Natural killer cell (primary cell): ENCODE results near the gene WFDC8. TPM values are rescaled to one million over a fixed set of nuclear protein-coding genes. Genes with fewer than 3 reads are reported as not detected.

Source experiments
- ATAC-seq, 3 donors: fragments of 150-1000 bp in 2 of 3; fragments of 200-7000 bp in 1 of 3; cut with Tn5 transposase; 1 replicate in 1 of 3; 2 replicates in 2 of 3; pipeline ENCODE4 v1.10.0; 2021; ENCODE audit warnings: mild to moderate bottlenecking in 2 of 3, moderate library complexity in 2 of 3
- DNase-seq, 2 donors: peaks; one replicate each; pipeline versions ENCODE4 v3.0.0 to v3.0.0-alpha.2; 2013 to 2021; ENCODE audit warnings: mixed read lengths in 1 of 2
- H3K27ac ChIP-seq: one replicate; pipeline ENCODE4 v1.5.1; 2013; ENCODE audit warnings: mild to moderate bottlenecking, low read length
- H3K27me3 ChIP-seq: one replicate; pipeline ENCODE4 v1.6.1; 2013; ENCODE audit warnings: low read length; ENCODE audit not compliant: control insufficient read depth, insufficient read depth
- H3K36me3 ChIP-seq: one replicate; pipeline ENCODE4 v1.6.1; 2013; ENCODE audit warnings: low read length; ENCODE audit not compliant: control insufficient read depth, insufficient read depth
- H3K4me1 ChIP-seq: one replicate; pipeline ENCODE4 v1.6.1; 2013; ENCODE audit warnings: low read length; ENCODE audit not compliant: control insufficient read depth, insufficient read depth
- H3K4me3 ChIP-seq: one replicate; pipeline ENCODE4 v1.5.1; 2013; ENCODE audit warnings: low read length
- H3K9me3 ChIP-seq: one replicate; pipeline ENCODE4 v1.6.1; 2013; ENCODE audit warnings: low read length; ENCODE audit not compliant: control insufficient read depth, insufficient read depth
- H3K27ac Mint-ChIP-seq, 2 donors: one replicate each; pipeline ENCODE4 v1.8.0; 2022; ENCODE audit warnings: mild to moderate bottlenecking in 2 of 2, mixed read lengths in 2 of 2, moderate library complexity in 1 of 2
- H3K27me3 Mint-ChIP-seq, 2 donors: one replicate each; pipeline ENCODE4 v1.8.0; 2022; ENCODE audit warnings: low read depth in 2 of 2, mixed read lengths in 2 of 2
- H3K36me3 Mint-ChIP-seq: one replicate; pipeline ENCODE4 v1.8.0; 2022; ENCODE audit warnings: mixed read lengths
- H3K4me1 Mint-ChIP-seq, 2 donors: one replicate each; pipeline ENCODE4 v1.8.0; 2022; ENCODE audit warnings: mixed read lengths in 2 of 2
- H3K4me3 Mint-ChIP-seq: one replicate; pipeline ENCODE4 v1.8.0; 2022; ENCODE audit warnings: mild to moderate bottlenecking, moderate library complexity, mixed read lengths
- H3K9me3 Mint-ChIP-seq, 2 donors: one replicate each; pipeline ENCODE4 v1.8.0; 2022; ENCODE audit warnings: mixed read lengths in 2 of 2
- CTCF ChIP-seq: fragments of 200-600 bp; IDR thresholded peaks from one replicate; pipeline ENCODE4 v1.8.0; 2022; ENCODE audit warnings: antibody characterized with exemption
- WGBS: methylation state at CpG from one replicate; pipeline ENCODE4 v1.1.7; 2013; ENCODE audit warnings: missing lambda C conversion rate; ENCODE audit not compliant: insufficient coverage; 5-methylcytosine and 5-hydroxymethylcytosine counted together
- intact Hi-C: fragments of 100-400 bp; cut with micrococcal nuclease; formaldehyde crosslinking; loops from one replicate; pipeline ENCODE4 v1.14.2; 2022
- total RNA-seq, 4 donors: library from RNA; stranded (reverse); fragments of 120-200 nt in 1 of 4; gene quantifications; one replicate each; pipeline versions ENCODE4 v1.2.3 to v1.2.4, GENCODE V29; 2013 to 2022

WFDC8 gene
- total RNA-seq, 3 donors from 2014 or later (not counting 1 experiment from before 2014, with no cell fraction given) = not detected

- ATAC-seq (no peak), DNase-seq (no peak)
- Histone ChIP-seq H3K36me3 (no peaks in the 10 kb centered on the region), H3K4me3 (no peak overlapping the region), H3K4me1 (no peaks in the 10 kb centered on the region), H3K9me3 (no peaks in the 10 kb centered on the region), H3K27ac (no peak overlapping the region), H3K27me3 (no peaks in the 10 kb centered on the region)
- H3K36me3 Mint-ChIP-seq = no peaks in the 10 kb centered on the region
- no peak overlapping the region for H3K27ac Mint-ChIP-seq
- no peaks in the 10 kb centered on the region for H3K4me1 Mint-ChIP-seq
- no peak overlapping the region for H3K4me3 Mint-ChIP-seq
- peaks cover 9 to 11% of the 10 kb centered on the region in 2 donors for H3K27me3 Mint-ChIP-seq
- no peak for TF ChIP-seq CTCF
- 76% methylated on average over 1 of the region's 1 CpG for WGBS
- H3K9me3 Mint-ChIP-seq = peaks cover 0 to 1% of the 10 kb centered on the region in 2 donors
- intact Hi-C loops = no loop called here
These were observed 23.9 kb downstream of the WFDC8 start for GRCh38 chr20:45555198-45555597.

- no peaks in the 10 kb centered on the region for H3K36me3 Mint-ChIP-seq
- Histone ChIP-seq H3K36me3 (no peaks in the 10 kb centered on the region), H3K4me1 (no peaks in the 10 kb centered on the region), H3K27me3 (no peaks in the 10 kb centered on the region), H3K9me3 (no peaks in the 10 kb centered on the region), H3K4me3 (no peak overlapping the region), H3K27ac (no peak overlapping the region)
- intact Hi-C loops = no loop called here
- no peaks in the 10 kb centered on the region for H3K4me1 Mint-ChIP-seq
- H3K27ac Mint-ChIP-seq = no peak overlapping the region
- DNase-seq (no peak), ATAC-seq (no peak)
- H3K27me3 Mint-ChIP-seq = peaks cover 0 to 19% of the 10 kb centered on the region in 2 donors
- H3K9me3 Mint-ChIP-seq = peaks cover 0 to 2% of the 10 kb centered on the region in 2 donors
- no peak overlapping the region for H3K4me3 Mint-ChIP-seq
- 82% methylated on average over 2 of the region's 2 CpGs for WGBS
- TF ChIP-seq CTCF = no peak
These were observed 26.6 kb downstream of the WFDC8 start for GRCh38 chr20:45552456-45552855.

- Mint-ChIP-seq H3K9me3 (peaks cover 0 to 2% of the 10 kb centered on the region in 2 donors), H3K4me1 (no peaks in the 10 kb centered on the region), H3K36me3 (no peaks in the 10 kb centered on the region), H3K27me3 (peaks cover 0 to 19% of the 10 kb centered on the region in 2 donors), H3K27ac (no peak overlapping the region), H3K4me3 (no peak overlapping the region)
- DNase-seq (no peak), ATAC-seq (no peak)
- TF ChIP-seq CTCF = no peak
- Histone ChIP-seq H3K36me3 (no peaks in the 10 kb centered on the region), H3K27me3 (peaks cover 2% of the 10 kb centered on the region), H3K4me1 (no peaks in the 10 kb centered on the region), H3K4me3 (no peak overlapping the region), H3K27ac (no peak overlapping the region), H3K9me3 (no peaks in the 10 kb centered on the region)
- intact Hi-C loops = no loop called here
These were observed 28.3 kb downstream of the WFDC8 start for GRCh38 chr20:45550765-45551164.

GRCh38 chr20:45548410-45548809 is 30.7 kb downstream of the WFDC8 start:
- DNase-seq (no peak), ATAC-seq (no peak)
- Histone ChIP-seq H3K9me3 (no peaks in the 10 kb centered on the region), H3K4me3 (no peak overlapping the region), H3K27me3 (peaks cover 2% of the 10 kb centered on the region), H3K4me1 (no peaks in the 10 kb centered on the region), H3K27ac (no peak overlapping the region), H3K36me3 (no peaks in the 10 kb centered on the region)
- intact Hi-C loops = no loop called here
- no peak for TF ChIP-seq CTCF
- Mint-ChIP-seq H3K27me3 (peaks cover 0 to 19% of the 10 kb centered on the region in 2 donors), H3K27ac (no peak overlapping the region), H3K4me1 (no peaks in the 10 kb centered on the region), H3K9me3 (peaks cover 0 to 2% of the 10 kb centered on the region in 2 donors), H3K4me3 (no peak overlapping the region), H3K36me3 (no peaks in the 10 kb centered on the region)
- WGBS = 91% methylated on average over 7 of the region's 7 CpGs
